Measurements from ENCODE around the gene NME4. TPM values are rescaled to one million over a fixed set of nuclear protein-coding genes. Genes with fewer than 3 reads are reported as not detected.

The NME4 gene
- total RNA-seq, 1 experiment from 2014 or later = 179 TPM

DNA sequence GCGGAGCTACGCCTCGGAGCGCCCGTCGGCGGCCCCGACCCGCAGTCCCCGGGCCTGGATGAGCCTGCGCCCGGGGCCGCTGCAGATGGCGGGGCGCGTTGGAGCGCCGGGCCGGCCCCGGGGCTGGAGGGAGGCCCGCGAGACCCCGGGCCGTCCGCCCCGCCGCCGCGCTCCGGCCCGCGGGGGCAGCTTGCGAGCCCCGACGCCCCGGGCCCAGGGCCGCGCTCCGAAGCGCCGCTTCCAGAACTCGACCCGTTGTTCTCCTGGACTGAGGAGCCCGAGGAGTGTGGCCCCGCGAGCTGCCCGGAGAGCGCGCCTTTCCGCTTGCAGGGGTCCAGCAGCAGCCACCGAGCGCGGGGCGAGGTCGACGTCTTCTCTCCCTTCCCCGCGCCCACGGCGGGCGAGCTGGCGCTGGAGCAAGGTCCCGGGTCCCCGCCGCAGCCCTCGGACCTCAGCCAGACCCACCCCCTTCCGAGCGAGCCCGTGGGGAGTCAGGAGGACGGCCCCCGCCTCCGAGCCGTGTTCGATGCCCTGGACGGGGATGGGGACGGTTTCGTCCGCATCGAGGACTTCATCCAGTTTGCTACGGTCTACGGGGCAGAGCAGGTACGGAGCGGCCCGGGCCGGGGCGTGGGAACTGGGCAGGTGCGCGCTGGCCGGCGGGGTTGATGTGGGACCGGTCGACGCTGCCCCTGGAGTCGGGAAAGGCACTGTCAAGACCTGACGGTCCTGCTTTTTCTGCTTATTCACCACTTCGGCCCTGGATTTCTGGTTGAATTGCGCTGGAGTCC lies 29.3 kb downstream of the NME4 start:
- DNase-seq (ENCODE audit: low spot score) = no peak

DNA sequence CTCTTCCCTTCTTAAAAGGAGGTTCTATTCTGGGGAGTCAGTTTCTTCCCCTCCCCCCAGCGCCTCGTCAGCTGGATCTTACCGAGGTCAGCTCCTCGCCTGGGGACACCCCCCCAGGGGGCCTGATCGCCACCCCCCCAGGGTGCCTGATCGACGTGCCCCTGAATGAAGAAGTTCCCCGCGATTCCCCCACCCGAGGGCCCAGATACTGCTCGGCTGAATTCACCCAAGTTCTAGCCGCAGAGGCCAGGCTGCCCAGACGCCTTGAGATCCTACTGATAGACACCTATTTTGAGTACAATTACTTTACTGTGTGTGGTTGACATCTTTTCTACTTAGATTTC lies 29.9 kb downstream of the NME4 start:
- no peak for DNase-seq (ENCODE audit: low spot score)

DNA sequence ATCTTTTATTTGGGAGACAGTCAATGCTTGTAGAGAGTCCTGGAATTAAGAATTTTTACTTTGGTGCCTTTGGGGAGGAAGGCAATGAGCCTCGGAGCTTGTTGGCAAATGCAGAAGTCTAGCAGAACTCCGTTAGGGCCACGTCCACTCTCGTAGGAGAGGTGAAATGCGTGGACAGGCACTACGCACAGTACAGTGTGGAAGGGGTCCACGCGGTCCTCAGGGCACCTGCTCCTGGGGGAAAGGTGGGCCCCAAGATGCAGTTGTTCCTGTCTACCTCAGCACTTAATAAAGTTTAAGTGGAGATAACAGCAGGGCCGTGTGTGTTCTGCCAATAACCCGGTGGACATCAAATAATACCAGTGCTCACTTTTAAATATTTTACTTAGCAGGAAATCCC lies 30.3 kb downstream of the NME4 start:
- DNase-seq (ENCODE audit: low spot score) = no peak

DNA sequence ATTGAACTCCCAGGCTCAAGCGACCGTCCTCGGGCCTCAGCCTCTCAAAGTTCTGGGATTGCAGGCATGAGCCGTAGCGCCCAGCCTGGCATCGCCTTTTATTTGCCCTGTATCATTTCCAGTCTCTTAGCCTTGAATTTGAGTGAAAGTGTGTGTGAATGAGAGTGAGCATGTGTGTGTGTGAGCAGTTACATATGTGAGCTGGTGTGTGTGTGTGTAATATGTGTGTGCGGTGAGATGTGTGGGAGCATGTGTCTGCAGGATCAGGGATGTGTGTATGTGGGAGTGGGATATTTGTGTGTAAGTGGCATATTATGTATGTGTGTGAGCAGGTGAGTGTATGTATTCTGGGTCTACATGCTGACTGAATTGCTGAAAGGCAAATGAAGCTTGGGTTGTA lies 33.9 kb downstream of the NME4 start:
- no peak for DNase-seq (ENCODE audit: low spot score)

DNA sequence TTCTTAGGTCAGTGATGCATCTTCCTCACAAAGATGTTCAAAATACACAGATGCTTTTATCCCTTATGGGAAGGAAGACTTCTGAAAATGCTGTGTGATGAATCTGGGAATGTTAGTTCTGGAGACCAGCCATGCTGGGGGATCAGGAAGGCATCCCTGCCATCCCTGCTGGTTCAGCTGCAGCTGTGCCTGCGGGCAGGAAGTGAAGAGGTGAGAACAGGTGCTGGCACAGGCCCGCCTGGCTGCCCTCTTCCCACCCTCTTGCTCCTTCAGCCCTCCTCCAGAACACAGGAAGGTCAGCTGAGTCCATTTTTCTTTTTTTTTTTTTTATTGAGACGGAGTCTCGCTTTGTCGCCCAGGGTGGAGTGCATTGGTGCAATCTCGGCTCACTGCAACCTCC lies 43.6 kb downstream of the NME4 start:
- peak; percentile 73 for DNase-seq (ENCODE audit: low spot score)

DNA sequence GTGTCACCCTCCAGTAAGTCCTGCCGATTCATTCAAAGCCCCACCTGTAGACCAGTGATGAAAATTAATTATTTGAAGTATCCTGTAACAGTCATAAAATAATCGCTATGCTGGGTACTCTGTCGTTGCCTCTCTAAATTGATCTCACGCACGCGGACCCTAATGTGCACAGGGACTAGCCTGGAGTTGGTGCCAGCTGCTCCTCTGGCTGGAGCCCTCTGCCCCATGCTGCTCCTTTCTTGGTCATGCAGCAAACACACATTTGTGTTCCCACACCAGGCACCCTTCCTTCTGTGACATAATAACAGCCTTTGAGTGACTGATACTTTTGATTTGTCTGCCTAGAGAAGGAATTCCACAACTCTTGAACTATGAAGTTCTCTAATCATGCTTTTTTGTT lies 44.4 kb downstream of the NME4 start:
- DNase-seq (ENCODE audit: low spot score) = no peak

DNA sequence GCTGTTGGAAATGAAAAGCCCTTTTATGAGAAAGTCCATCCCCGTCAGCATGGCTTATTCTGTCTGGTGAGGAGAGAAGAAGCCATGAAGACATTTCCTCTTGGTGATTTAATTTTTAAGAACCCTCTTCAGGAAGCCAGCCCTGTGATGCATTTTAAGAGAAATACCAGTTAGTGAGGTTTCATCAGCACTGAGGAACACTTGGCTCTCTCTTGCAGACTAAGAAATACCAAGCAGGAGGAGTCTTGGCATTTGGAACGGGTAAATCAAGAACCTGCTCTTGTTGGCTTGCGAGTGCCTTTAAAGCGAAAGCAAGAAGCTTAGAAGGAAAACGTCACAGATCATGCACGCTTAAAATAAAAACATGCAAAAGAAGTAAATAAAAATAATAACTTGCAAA lies 46.0 kb downstream of the NME4 start:
- no peak for DNase-seq (ENCODE audit: low spot score)

DNA sequence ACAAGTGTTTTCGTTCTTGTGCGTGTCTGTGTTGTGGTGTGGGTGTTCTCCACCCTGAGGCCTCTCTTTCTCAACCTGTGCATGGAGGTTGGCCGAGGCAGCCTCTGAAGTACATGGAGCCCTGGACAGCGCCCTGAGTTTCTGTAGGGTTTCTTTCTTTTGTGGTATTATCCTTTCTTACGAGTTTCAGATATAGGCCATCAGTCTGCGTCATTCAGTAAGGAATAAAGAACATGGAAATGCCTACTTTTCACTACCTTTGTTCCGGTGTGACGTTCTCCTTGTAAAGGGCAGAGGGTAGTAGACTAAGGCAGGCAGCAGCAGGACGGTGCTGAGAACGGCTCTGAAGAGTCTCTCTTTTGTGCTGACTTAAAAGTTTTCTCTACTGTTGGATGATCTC lies 47.0 kb downstream of the NME4 start:
- DNase-seq (ENCODE audit: low spot score) = no peak

DNA sequence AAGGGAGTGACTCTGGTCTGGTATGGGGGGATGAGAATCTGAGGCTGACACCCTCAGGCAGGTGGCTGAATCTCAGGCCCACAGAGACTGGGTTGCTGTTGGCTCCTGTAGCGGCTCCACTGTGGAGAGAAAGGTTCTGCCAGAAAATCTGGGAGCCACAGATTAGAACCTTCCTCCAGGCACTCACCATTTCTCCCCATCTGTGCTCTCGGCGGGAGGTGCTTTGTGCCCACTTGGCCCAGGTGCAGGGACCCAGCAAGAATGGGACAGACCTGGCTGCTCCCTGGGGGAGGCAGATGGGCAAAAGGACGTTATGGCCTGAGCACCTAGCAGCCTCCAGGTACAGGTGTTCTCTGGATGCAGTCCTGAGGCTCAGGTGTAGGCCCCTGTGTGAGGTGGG lies 48.6 kb downstream of the NME4 start:
- DNase-seq (ENCODE audit: low spot score) = no peak

Other genes starting within 250 kb of the NME4 start
- not detected in 2 replicates for gene HBZ, start 244.6 kb upstream of the NME4 start, total RNA-seq (2014; rRNA removed; shearing (Covaris generic))
- not detected in 2 replicates for gene HBM, start 231.2 kb upstream of the NME4 start, total RNA-seq (2014; rRNA removed; shearing (Covaris generic))
- not detected in 2 replicates for gene HBA2, start 224.3 kb upstream of the NME4 start, total RNA-seq (2014; rRNA removed; shearing (Covaris generic))
- not detected in 2 replicates for gene HBA1, start 220.5 kb upstream of the NME4 start, total RNA-seq (2014; rRNA removed; shearing (Covaris generic))
- not detected in 2 replicates for gene HBQ1, start 216.7 kb upstream of the NME4 start, total RNA-seq (2014; rRNA removed; shearing (Covaris generic))
- 62.4 and 80.0 TPM in 2 replicates for gene LUC7L, start 167.8 kb upstream of the NME4 start, total RNA-seq (2014; rRNA removed; shearing (Covaris generic))
- gene FAM234A, start 162.4 kb upstream of the NME4 start, total RNA-seq (2014; rRNA removed; shearing (Covaris generic)) = 72.1 and 106 TPM in 2 replicates
- 0.07 TPM in 1 of 2 replicates, not detected in the other for gene RGS11, start 121.3 kb upstream of the NME4 start, total RNA-seq (2014; rRNA removed; shearing (Covaris generic))
- 1.1 and 4.0 TPM in 2 replicates for gene ARHGDIG, start 116.6 kb upstream of the NME4 start, total RNA-seq (2014; rRNA removed; shearing (Covaris generic))
- 0.29 and 0.41 TPM in 2 replicates for gene PDIA2, start 114.0 kb upstream of the NME4 start, total RNA-seq (2014; rRNA removed; shearing (Covaris generic))
- 39.0 and 50.5 TPM in 2 replicates for gene AXIN1, start 44.5 kb upstream of the NME4 start, total RNA-seq (2014; rRNA removed; shearing (Covaris generic))
- 234 and 252 TPM in 2 replicates for gene MRPL28, start 26.7 kb upstream of the NME4 start, total RNA-seq (2014; rRNA removed; shearing (Covaris generic))
- gene PGAP6, start 15.2 kb upstream of the NME4 start, total RNA-seq (2014; rRNA removed; shearing (Covaris generic)) = 46.6 and 58.5 TPM in 2 replicates
- 8.1 and 12.5 TPM in 2 replicates for gene DECR2, start 4.7 kb downstream of the NME4 start, total RNA-seq (2014; rRNA removed; shearing (Covaris generic))
- 22.0 and 27.4 TPM in 2 replicates for gene RAB11FIP3, start 28.4 kb downstream of the NME4 start, total RNA-seq (2014; rRNA removed; shearing (Covaris generic))
- gene CAPN15, start 130.5 kb downstream of the NME4 start, total RNA-seq (2014; rRNA removed; shearing (Covaris generic)) = 53.5 and 60.0 TPM in 2 replicates
- gene PRR35, start 163.2 kb downstream of the NME4 start, total RNA-seq (2014; rRNA removed; shearing (Covaris generic)) = not detected in 2 replicates
- gene NHLRC4, start 169.8 kb downstream of the NME4 start, total RNA-seq (2014; rRNA removed; shearing (Covaris generic)) = 0.34 TPM in 1 of 2 replicates, not detected in the other
- 76.5 and 77.1 TPM in 2 replicates for gene PIGQ, start 172.8 kb downstream of the NME4 start, total RNA-seq (2014; rRNA removed; shearing (Covaris generic))
- gene RAB40C, start 192.9 kb downstream of the NME4 start, total RNA-seq (2014; rRNA removed; shearing (Covaris generic)) = 16.8 and 20.2 TPM in 2 replicates
- 0.24 TPM in 1 of 2 replicates, not detected in the other for gene WFIKKN1, start 233.8 kb downstream of the NME4 start, total RNA-seq (2014; rRNA removed; shearing (Covaris generic))
- gene METTL26, start 239.1 kb downstream of the NME4 start, total RNA-seq (2014; rRNA removed; shearing (Covaris generic)) = 126 and 150 TPM in 2 replicates
- 27.8 and 36.1 TPM in 2 replicates for gene MCRIP2, start 244.6 kb downstream of the NME4 start, total RNA-seq (2014; rRNA removed; shearing (Covaris generic))

Measured in A172 (cell line).